ENCODE measurements around the gene PAFAH2.

The PAFAH2 gene

DNA sequence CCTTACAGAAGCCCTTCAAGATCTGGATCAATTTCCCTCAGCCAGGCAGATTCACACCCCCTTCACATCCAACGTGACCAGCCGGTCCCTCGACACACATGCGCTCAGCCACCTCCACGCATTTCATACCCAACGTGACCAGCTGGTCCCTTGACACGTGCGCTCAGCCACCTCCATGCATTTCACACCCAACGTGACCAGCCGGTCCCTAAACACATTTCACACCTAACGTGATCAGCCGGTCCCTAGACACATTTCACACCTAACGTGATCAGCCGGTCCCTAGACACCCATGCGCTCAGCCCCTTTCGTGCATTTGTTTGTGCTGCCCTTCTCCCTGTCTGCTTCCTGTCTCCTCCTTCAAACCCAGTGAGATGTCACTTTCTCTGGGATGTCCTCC, 8.8 kb upstream of the PAFAH2 start:
- no peak overlapping the region for H3K4me2 ChIP-seq (ENCODE audit: low read depth, low read length, poor library complexity, severe bottlenecking)

DNA sequence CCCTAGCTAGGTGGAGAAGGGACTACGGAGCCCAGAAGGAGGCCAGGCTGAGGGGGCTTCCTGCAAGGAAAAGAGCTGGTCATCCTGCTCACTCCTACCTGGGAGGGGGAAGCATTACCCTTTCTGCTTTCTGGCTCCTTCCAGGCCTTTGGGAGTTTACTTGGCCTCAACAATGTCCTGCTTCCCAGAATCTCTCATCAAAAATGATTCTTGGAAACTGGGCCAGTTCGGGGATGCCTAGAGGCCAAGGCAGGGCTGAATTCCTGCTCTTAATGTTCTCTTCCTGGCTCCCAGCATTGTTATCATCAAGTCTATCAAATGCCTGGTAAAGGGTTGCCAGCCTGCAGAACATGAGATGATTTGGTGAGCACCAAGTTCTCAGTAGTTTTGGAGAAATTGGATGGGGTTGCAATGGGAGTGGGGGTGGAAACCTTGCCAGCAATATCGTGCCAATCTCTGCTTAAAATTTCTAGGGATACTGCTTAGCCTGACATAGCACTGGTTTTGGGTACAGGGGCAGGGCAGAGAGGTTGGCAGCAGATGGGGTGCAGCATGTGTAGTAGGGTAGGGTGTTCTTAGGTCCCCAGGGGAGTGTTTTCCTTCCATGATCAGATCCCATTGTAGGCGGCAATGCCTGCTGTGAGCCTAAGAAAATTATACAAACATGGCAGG, 7.7 kb upstream of the PAFAH2 start:
- H3K9me2 ChIP-seq (replicated peaks; ENCODE audit: insufficient read depth, low read length), result no peaks in the 10 kb centered on the region
- H3K9me3 ChIP-seq (ENCODE audit: insufficient read depth, low read length), result no peaks in the 10 kb centered on the region
- H3K27me3 ChIP-seq (ENCODE audit: low read length), result no peaks in the 10 kb centered on the region
- no peak overlapping the region for H2AFZ ChIP-seq (ENCODE audit: low read depth, low read length, severe bottlenecking)
- H3K27ac ChIP-seq (ENCODE audit: low read depth, low read length), result no peak overlapping the region
- H3K36me3 ChIP-seq (ENCODE audit: low read length), result no peaks in the 10 kb centered on the region
- H3F3A ChIP-seq (ENCODE audit: insufficient read depth), result no peaks in the 10 kb centered on the region
- H4K20me1 ChIP-seq (ENCODE audit: low read depth, low read length), result no peaks in the 10 kb centered on the region
- H3K4me2 ChIP-seq (ENCODE audit: low read depth, low read length, poor library complexity, severe bottlenecking), result no peak overlapping the region
- H3K9ac ChIP-seq (ENCODE audit: low read length), result no peak overlapping the region
- no peaks in the 10 kb centered on the region for H3K79me2 ChIP-seq (ENCODE audit: insufficient read depth, low read length)
- no peak overlapping the region for H3K4me3 ChIP-seq (ENCODE audit: insufficient read depth, low read length, poor library complexity, severe bottlenecking)
- TF ChIP-seq, protein P1, sequence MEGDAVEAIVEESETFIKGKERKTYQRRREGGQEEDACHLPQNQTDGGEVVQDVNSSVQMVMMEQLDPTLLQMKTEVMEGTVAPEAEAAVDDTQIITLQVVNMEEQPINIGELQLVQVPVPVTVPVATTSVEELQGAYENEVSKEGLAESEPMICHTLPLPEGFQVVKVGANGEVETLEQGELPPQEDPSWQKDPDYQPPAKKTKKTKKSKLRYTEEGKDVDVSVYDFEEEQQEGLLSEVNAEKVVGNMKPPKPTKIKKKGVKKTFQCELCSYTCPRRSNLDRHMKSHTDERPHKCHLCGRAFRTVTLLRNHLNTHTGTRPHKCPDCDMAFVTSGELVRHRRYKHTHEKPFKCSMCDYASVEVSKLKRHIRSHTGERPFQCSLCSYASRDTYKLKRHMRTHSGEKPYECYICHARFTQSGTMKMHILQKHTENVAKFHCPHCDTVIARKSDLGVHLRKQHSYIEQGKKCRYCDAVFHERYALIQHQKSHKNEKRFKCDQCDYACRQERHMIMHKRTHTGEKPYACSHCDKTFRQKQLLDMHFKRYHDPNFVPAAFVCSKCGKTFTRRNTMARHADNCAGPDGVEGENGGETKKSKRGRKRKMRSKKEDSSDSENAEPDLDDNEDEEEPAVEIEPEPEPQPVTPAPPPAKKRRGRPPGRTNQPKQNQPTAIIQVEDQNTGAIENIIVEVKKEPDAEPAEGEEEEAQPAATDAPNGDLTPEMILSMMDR (IDR thresholded peaks at IDR 0.05; ENCODE audit: insufficient read depth, low read length, poor library complexity, severe bottlenecking), result no peak
- no peak for TF ChIP-seq EZH2phosphoT487 (conservative IDR thresholded peaks at IDR 0.05; ENCODE audit: low read length)

More for the DNA sequence above, 8.8 kb upstream of the PAFAH2 start:
- no peaks in the 10 kb centered on the region for H3K36me3 ChIP-seq (ENCODE audit: low read length)
- no peaks in the 10 kb centered on the region for H3K9me3 ChIP-seq (ENCODE audit: insufficient read depth, low read length)
- TF ChIP-seq EZH2phosphoT487 (conservative IDR thresholded peaks at IDR 0.05; ENCODE audit: low read length), result no peak
- TF ChIP-seq, protein P1 (IDR thresholded peaks at IDR 0.05; ENCODE audit: insufficient read depth, low read length, poor library complexity, severe bottlenecking), result no peak
- no peaks in the 10 kb centered on the region for H3K9me2 ChIP-seq (replicated peaks; ENCODE audit: insufficient read depth, low read length)
- no peak overlapping the region for H3K4me3 ChIP-seq (ENCODE audit: insufficient read depth, low read length, poor library complexity, severe bottlenecking)
- H2AFZ ChIP-seq (ENCODE audit: low read depth, low read length, severe bottlenecking), result no peak overlapping the region
- H3F3A ChIP-seq (ENCODE audit: insufficient read depth), result no peaks in the 10 kb centered on the region
- H3K27ac ChIP-seq (ENCODE audit: low read depth, low read length), result no peak overlapping the region
- H3K79me2 ChIP-seq (ENCODE audit: insufficient read depth, low read length), result no peaks in the 10 kb centered on the region
- H3K9ac ChIP-seq (ENCODE audit: low read length), result no peak overlapping the region
- H3K27me3 ChIP-seq (ENCODE audit: low read length), result no peaks in the 10 kb centered on the region
- H4K20me1 ChIP-seq (ENCODE audit: low read depth, low read length), result no peaks in the 10 kb centered on the region

DNA sequence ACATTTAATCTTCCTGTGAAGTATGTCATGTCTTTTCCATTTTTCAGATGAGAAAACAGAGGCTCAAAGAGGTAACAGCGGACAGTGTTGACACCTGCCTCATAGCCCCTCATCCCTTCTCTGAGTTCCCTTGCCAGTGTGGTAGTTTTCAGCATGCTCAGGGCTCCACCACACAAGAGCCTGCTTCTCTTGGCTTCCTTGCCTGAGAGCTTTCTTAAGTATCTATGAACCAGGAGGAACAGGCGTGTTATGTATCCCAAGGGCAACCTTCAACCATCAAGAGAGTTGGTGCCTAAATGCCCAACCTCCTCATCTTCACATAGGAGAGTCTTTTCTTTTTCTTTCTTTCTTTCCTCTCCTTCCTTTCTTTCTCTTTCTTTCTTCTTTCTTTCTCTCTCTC, 5.9 kb upstream of the PAFAH2 start:
- Histone ChIP-seq H3K79me2 (ENCODE audit: insufficient read depth, low read length) (no peaks in the 10 kb centered on the region), H2AFZ (ENCODE audit: low read depth, low read length, severe bottlenecking) (no peak overlapping the region), H3F3A (ENCODE audit: insufficient read depth) (no peaks in the 10 kb centered on the region), H3K9ac (ENCODE audit: low read length) (no peak overlapping the region), H3K27ac (ENCODE audit: low read depth, low read length) (no peak overlapping the region), H3K4me2 (ENCODE audit: low read depth, low read length, poor library complexity, severe bottlenecking) (no peak overlapping the region), H4K20me1 (ENCODE audit: low read depth, low read length) (no peaks in the 10 kb centered on the region), H3K9me3 (ENCODE audit: insufficient read depth, low read length) (no peaks in the 10 kb centered on the region), H3K36me3 (ENCODE audit: low read length) (no peaks in the 10 kb centered on the region), H3K9me2 (replicated peaks; ENCODE audit: insufficient read depth, low read length) (no peaks in the 10 kb centered on the region), H3K4me3 (ENCODE audit: insufficient read depth, low read length, poor library complexity, severe bottlenecking) (no peak overlapping the region), H3K27me3 (ENCODE audit: low read length) (no peaks in the 10 kb centered on the region)
- TF ChIP-seq EZH2phosphoT487 (conservative IDR thresholded peaks at IDR 0.05; ENCODE audit: low read length), result no peak
- TF ChIP-seq, protein P1 (IDR thresholded peaks at IDR 0.05; ENCODE audit: insufficient read depth, low read length, poor library complexity, severe bottlenecking), result no peak
